Erythroblast (primary cell): ENCODE measurements around the gene PDE5A.

ENCODE experiments used
- DNase-seq, 2 experiments: peaks; one replicate each; lab custom pipeline; 2025; lab: John Stamatoyannopoulos, UW
- GATA1 ChIP-seq: IDR thresholded peaks from 2 replicates; pipeline ENCODE4 v1.6.1; 2011; ENCODE audit warnings: low read depth, mild to moderate bottlenecking, control low read depth, low read length, moderate library complexity
- POLR2A ChIP-seq: IDR thresholded peaks from 2 replicates; pipeline ENCODE4 v1.6.1; 2011; ENCODE audit warnings: mild to moderate bottlenecking, low read length

The PDE5A gene

GRCh38 chr4:119529788-119530187, 98.8 kb downstream of the PDE5A start:
- no peak for DNase-seq
- no peak for TF ChIP-seq POLR2A
- no peak for TF ChIP-seq GATA1

GRCh38 chr4:119526786-119527550, 101.6 kb downstream of the PDE5A start:
- no peak for TF ChIP-seq POLR2A
- no peak for TF ChIP-seq GATA1
- no peak for DNase-seq

DNA sequence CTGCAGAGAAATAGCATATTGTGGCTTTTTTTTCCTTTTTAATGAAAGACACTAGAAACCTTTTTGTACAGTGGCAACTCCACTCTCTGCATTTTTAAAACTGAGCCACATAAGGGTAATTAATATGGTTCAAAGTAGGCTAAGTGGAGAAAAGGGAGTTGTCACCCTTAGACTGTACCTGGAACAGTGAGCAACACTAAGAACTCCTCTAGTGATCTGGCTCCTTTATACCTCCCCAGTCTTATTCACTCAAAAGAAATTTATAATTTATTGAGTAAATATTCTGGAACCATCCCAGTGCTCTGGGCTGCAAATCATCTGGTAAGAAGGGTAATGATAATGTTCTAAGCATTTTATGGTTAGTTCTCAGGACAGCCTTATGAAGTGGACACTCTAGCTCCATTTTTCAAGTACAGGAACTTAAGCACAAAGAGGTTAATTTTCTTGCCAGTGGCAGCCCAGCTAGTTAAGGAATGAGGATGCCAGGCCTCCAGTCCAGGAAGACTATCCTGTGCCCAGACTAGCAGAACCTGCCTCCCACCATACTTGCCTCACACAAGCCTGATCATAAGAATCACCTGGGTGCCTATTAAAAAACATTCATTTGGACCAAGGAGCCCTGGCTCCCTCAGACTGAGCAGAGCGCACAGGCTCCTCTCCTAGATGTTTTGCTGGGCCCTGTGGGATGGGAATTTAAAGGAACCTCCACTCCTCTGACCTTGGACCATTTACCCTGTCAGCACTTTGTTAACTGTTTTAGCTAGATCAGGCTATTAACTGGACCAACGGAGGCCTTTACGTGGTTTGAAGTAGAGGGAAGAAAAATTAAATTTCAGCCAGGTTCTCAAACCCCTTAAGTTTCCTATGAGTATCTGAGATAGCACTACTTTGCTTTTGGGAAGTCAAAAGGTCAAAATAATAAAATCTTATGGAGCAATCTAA, 102.6 kb downstream of the PDE5A start:
- no peak for DNase-seq
- TF ChIP-seq GATA1: no peak
- no peak for TF ChIP-seq POLR2A

GRCh38 chr4:119525005-119525749, 103.4 kb downstream of the PDE5A start:
- TF ChIP-seq POLR2A (no peak), GATA1 (no peak)
- DNase-seq: no peak

GRCh38 chr4:119523399-119523798, 105.2 kb downstream of the PDE5A start:
- no peak for DNase-seq
- TF ChIP-seq POLR2A: no peak
- no peak for TF ChIP-seq GATA1

DNA sequence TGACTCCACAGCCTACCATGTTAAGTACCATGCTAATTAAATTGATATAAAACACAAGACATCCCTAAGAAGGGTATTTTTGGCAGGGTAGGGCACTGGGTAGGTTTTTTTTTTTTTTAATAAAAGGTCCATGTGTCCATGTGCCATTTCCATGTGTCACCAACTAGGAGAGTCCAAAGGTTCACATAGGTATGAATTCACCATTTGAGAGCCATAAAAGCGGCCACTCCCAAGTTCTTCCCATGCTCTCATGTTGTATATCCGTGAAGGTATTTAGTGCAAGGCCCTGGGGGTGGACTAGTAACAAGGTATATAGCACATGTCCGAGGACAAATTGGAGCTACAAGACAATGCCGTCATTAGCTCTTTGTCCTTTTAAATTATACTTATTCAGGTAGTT, 107.3 kb downstream of the PDE5A start:
- no peak for DNase-seq
- TF ChIP-seq POLR2A: no peak
- no peak for TF ChIP-seq GATA1

- DNase-seq: no peak
- TF ChIP-seq GATA1 (no peak), POLR2A (no peak)
Observed at GRCh38 chr4:119518915-119519410, 109.6 kb downstream of the PDE5A start.

- TF ChIP-seq POLR2A (no peak), GATA1 (no peak)
- no peak for DNase-seq
Observed at GRCh38 chr4:119518230-119518892, 110.2 kb downstream of the PDE5A start.

- peak; percentile 2 to 11 for DNase-seq
- TF ChIP-seq POLR2A (no peak), GATA1 (no peak)
Observed at GRCh38 chr4:119517361-119518229, 111.0 kb downstream of the PDE5A start.

DNA sequence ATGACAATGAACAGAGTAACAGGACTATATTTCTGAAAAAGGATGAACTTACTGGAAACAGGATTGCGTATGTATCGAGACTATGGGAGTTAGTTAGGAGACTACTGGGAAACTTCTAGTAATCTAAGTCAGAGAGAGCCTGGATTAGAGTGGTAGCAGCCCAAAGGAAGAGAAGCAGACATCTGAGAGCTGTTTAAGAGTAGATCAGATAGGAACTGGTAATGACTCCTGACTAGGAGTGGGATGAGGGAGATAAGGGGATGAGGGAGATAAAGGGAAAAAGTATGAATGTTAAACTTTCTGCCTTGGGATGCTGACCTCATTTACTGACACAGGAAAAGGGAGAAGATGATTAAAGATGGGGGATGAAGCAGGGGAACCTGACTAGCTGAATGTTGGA, 116.2 kb downstream of the PDE5A start:
- no peak for DNase-seq
- TF ChIP-seq GATA1 (no peak), POLR2A (no peak)

DNA sequence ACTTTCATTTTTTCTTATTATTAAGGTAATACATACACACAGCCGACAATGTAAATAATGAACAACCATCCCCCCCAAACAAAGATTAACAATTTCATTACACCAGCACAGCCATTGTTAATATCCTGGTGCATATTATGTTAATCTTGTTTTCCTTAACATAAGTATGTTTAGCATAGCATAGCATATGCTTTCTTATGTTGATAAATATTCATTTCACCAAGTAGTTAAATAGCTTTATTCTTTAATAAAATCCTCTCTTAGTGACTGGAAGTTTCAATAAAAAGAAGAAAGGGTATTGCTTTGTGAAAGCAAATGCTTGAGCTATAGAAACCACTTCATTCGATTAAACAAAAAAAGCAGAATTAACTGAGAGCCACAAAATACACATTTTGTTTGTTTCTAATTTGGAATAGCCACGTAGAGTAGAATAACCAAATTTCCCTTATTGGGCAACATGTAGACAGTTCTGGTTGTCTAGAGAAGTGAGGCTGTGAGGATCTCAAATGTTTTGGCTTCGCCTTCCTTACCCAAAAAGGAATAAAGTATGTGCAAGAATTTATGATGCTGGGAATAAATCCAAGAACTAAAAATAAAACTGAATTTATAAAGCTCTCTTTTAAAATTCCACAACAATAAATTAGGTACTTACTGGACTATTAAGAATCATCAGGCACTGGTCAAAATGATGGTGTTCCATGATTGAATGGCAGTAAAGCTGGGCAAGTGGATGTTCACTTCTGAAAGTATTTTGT, 118.0 kb downstream of the PDE5A start:
- no peak for DNase-seq

More for the DNA sequence above, 118.0 kb downstream of the PDE5A start:
- TF ChIP-seq GATA1: no peak
- no peak for TF ChIP-seq POLR2A
